ENCODE measurements around the gene ATP1A4. TPM values are rescaled to one million over a fixed set of nuclear protein-coding genes. Genes with fewer than 3 reads are reported as not detected.

The ATP1A4 gene
- total and polyA plus RNA-seq, 2 of the 8 experiments (the other 6 are each of a cell fraction or from before 2014, with no cell fraction given), result 0.48 to 0.61 TPM

- H3K4me1 ChIP-seq (replicated peaks in 1 of 4; ENCODE audit: control insufficient read depth in 3 of 4, insufficient read depth in 4 of 4, low read length in 3 of 4), result no peaks in the 10 kb centered on the region
- no peak overlapping the region for H4K8ac ChIP-seq (ENCODE audit: extremely low read depth, insufficient read depth, low read length)
- H3K9me3 ChIP-seq (ENCODE audit: insufficient read depth in 2 of 2, low read depth in 1 of 2, low read length in 1 of 2), result no peaks in the 10 kb centered on the region
- no peak overlapping the region for H3K9ac ChIP-seq (replicated peaks in 1 of 4; ENCODE audit: extremely low read depth in 1 of 4, low read depth in 3 of 4, low read length in 3 of 4)
- H3K23me2 ChIP-seq (ENCODE audit: low read depth, low read length), result peaks cover 5% of the 10 kb centered on the region; the same call in 1 of the 2 replicates
- no peaks in the 10 kb centered on the region for H3K27me3 ChIP-seq (replicated peaks in 1 of 4; ENCODE audit: control insufficient read depth in 3 of 4, extremely low read depth in 1 of 4, insufficient read depth in 3 of 4, low read length in 3 of 4)
- no peak overlapping the region for H2BK120ac ChIP-seq (replicated peaks; ENCODE audit: low read depth, low read length)
- H4K20me1 ChIP-seq (replicated peaks in 1 of 2; ENCODE audit: control insufficient read depth in 1 of 2, insufficient read depth in 2 of 2, low read length in 2 of 2), result no peaks in the 10 kb centered on the region
- DNase-seq (ENCODE audit: low read depth in 1 of 2, low spot score in 2 of 2) (no peak), FAIRE-seq (no peak)
- H3K4me3 ChIP-seq (ENCODE audit: extremely low read depth in 1 of 4, insufficient read depth in 2 of 4, low read depth in 3 of 4, low read length in 4 of 4), result no peak overlapping the region
- no peak overlapping the region for H3K27ac ChIP-seq (ENCODE audit: low read depth, low read length)
- no peak overlapping the region for H2BK5ac ChIP-seq (ENCODE audit: low read depth, low read length)
- H4K5ac ChIP-seq (ENCODE audit: insufficient read length, low read depth, low read length), result no peak overlapping the region
- H2BK12ac ChIP-seq (ENCODE audit: low read depth, low read length), result no peak overlapping the region
- H3K36me3 ChIP-seq (ENCODE audit: control insufficient read depth in 2 of 4, insufficient read depth in 4 of 4, low read length in 3 of 4), result peaks cover 2 to 48% (median 27%) of the 10 kb centered on the region in 4 experiments; a peak in 6 of 8 replicates
- H3K4ac ChIP-seq (replicated peaks; ENCODE audit: insufficient read length, low read depth, low read length), result no peak overlapping the region
- H3K14ac ChIP-seq (ENCODE audit: insufficient read length), result no peak overlapping the region
- H2BK15ac ChIP-seq (ENCODE audit: low read length), result no peak overlapping the region
- no peak overlapping the region for H2AK5ac ChIP-seq (ENCODE audit: low read depth, low read length)
- no peak overlapping the region for H2AFZ ChIP-seq (ENCODE audit: low read length)
- no peaks in the 10 kb centered on the region for H3K79me2 ChIP-seq (ENCODE audit: control insufficient read depth in 1 of 2, insufficient read depth in 2 of 2, low read length in 2 of 2)
- no peak overlapping the region for H3K18ac ChIP-seq (ENCODE audit: extremely low read depth, low read length)
- no peak overlapping the region for H4K91ac ChIP-seq (replicated peaks; ENCODE audit: insufficient read length, low read length)
- POLR2A ChIA-PET (ENCODE audit: partially characterized antibody), result interaction anchor here (1.3 to 3.5 kb wide), 2 partner anchors 9 to 20 kb away, joined by 4 to 10 read pairs; partner anchors contain the start of gene ATP1A2
- no peak overlapping the region for H3K4me2 ChIP-seq (ENCODE audit: insufficient read depth in 1 of 2, low read depth in 2 of 2, low read length in 2 of 2)
- H3K56ac ChIP-seq (replicated peaks; ENCODE audit: insufficient read length, low read depth, low read length), result no peak overlapping the region
- H2BK20ac ChIP-seq (ENCODE audit: low read length), result no peak overlapping the region
- no peaks in the 10 kb centered on the region; the same call in 1 of the 2 replicates for H3K79me1 ChIP-seq (ENCODE audit: low read depth, low read length)
- CTCF ChIA-PET (ENCODE audit: partially characterized antibody), result interaction anchor here (0.8 to 1.5 kb wide), 4 partner anchors 19 to 58 kb away, joined by 3 read pairs; no protein-coding TSS in a partner anchor
- H3K23ac ChIP-seq (ENCODE audit: insufficient read length), result no peak overlapping the region
- WGBS, 2 experiments (ENCODE audit: extremely low coverage in 1 of 2, insufficient coverage in 1 of 2, insufficient read length in 1 of 2, insufficient replicate concordance in 2 of 2, low coverage in 1 of 2, low lambda C conversion rate in 2 of 2, missing lambda C conversion rate in 1 of 2), result 94% methylated on average over 20 of the region's 22 CpGs; no CpG with 5 or more reads in 1 of the 2 experiments
- no peak for TF ChIP-seq HDAC6 (IDR thresholded peaks at IDR 0.05; ENCODE audit: low read depth, low read length)
- no peak for TF ChIP-seq ASH2L (IDR thresholded peaks at IDR 0.05; ENCODE audit: low read length)
- TF ChIP-seq KDM1A (IDR thresholded peaks at IDR 0.05; ENCODE audit: borderline replicate concordance, low read length), result no peak
- no peak for TF ChIP-seq CHD2 (IDR thresholded peaks at IDR 0.05; ENCODE audit: low read length)
- no peak for TF ChIP-seq RXRA (IDR thresholded peaks at IDR 0.05; ENCODE audit: insufficient read depth, low read depth, low read length)
- no peak for TF ChIP-seq SP1 (IDR thresholded peaks at IDR 0.05; ENCODE audit: low read depth, low read length)
- TF ChIP-seq POLR2A (IDR thresholded peaks at IDR 0.05; ENCODE audit: control extremely low read depth in 1 of 2, low read depth in 2 of 2, low read length in 2 of 2), result no peak
- no peak for TF ChIP-seq EGR1 (IDR thresholded peaks at IDR 0.05; ENCODE audit: borderline replicate concordance, low read depth, low read length)
- TF ChIP-seq TAF1 (IDR thresholded peaks at IDR 0.05; ENCODE audit: low read depth, low read length), result no peak
- TF ChIP-seq CBX5 (IDR thresholded peaks at IDR 0.05; ENCODE audit: low read depth, low read length), result no peak
- no peak for TF ChIP-seq YY1 (IDR thresholded peaks at IDR 0.05; ENCODE audit: low read depth, low read length)
- TF ChIP-seq CEBPB (IDR thresholded peaks at IDR 0.05; ENCODE audit: low read depth, low read length), result no peak
- no peak for TF ChIP-seq SIX5 (IDR thresholded peaks at IDR 0.05; ENCODE audit: low read depth, low read length)
- TF ChIP-seq KDM4A (IDR thresholded peaks at IDR 0.05; ENCODE audit: low read depth, low read length, severe bottlenecking), result no peak
Measured at GRCh38 chr1:160136121-160136925, 15.1 kb upstream of the ATP1A4 start.
